HG03159 (cell line): Measurements from ENCODE around the gene TRIM27.
"Not testable (repeated sequence)": the region's sequence is repeated elsewhere in the genome, so short reads cannot be mapped to it uniquely, and the experiment has no call there.

ENCODE experiments used
- ATAC-seq: cut with Tn5 transposase; IDR thresholded peaks from one replicate; pipeline ENCODE4 v1.9.1; 2021; ENCODE audit warnings: mild to moderate bottlenecking, moderate library complexity; ENCODE audit not compliant: unreplicated experiment

Gene TRIM27

DNA sequence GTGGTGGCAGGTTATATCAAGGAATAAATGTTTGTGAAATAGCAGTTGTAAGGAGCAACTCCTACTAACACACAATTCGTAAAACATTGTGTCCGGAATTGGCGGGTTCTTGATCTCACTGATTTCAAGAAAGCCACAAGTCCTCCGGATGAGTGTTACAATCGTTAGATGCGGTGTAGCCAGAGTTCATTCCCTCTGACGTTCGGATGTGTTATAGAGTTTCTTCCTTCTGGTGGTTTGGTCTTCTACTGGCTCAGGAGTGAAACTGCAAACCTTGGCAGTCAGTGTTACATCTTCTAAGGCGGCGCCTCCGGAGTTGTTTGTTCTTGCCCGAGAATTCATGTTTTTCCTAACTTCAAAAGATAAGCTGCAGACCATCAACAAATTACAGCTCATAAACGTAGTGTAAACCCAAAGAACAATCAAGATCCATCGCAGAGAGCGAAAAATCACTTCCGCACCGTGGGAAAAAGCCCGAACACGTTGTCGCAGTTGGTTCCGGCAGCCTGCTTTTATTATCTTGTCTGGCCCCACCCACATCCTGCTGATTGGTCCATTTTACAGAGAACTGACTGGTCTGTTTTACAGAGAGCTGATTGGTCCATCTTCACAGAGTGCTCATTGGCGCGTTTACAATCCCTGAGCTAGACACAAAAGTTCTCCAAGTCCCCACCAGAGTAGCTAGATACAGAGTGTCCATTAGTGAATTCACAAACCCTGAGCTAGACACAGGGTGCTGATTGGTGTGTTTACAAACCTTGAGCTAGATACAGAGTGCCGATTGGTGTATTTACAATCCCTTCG is 58.2 kb downstream of the TRIM27 start:
- no peak for ATAC-seq

- no peak for ATAC-seq
These were observed 59.4 kb downstream of the TRIM27 start for GRCh38 chr6:28864326-28864923.

GRCh38 chr6:28863604-28864325 is 60.0 kb downstream of the TRIM27 start:
- no peak for ATAC-seq

- no peak for ATAC-seq
These were observed 61.7 kb downstream of the TRIM27 start for GRCh38 chr6:28862077-28862476.

GRCh38 chr6:28861339-28861738 is 62.4 kb downstream of the TRIM27 start:
- ATAC-seq: no peak

- ATAC-seq: no peak
These were observed 63.2 kb downstream of the TRIM27 start for GRCh38 chr6:28860581-28860980.

DNA sequence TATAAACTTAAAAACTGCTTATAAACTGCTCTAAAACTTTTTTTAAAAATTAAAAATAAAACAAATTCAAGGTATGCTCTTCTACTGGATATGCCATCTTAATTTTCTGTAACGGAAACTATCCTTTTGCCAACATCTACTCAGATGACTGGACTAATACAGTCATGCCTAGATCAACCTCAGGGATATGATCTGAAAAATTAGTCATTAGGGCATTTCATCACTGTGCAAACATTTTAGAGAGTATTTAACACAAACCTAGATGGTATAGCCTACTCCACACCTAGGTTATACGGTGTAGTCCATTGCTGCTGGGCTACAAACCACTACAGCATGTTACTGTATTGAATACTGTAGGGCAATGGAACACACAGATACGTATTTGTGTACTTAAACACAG is 64.8 kb downstream of the TRIM27 start:
- ATAC-seq: no peak

DNA sequence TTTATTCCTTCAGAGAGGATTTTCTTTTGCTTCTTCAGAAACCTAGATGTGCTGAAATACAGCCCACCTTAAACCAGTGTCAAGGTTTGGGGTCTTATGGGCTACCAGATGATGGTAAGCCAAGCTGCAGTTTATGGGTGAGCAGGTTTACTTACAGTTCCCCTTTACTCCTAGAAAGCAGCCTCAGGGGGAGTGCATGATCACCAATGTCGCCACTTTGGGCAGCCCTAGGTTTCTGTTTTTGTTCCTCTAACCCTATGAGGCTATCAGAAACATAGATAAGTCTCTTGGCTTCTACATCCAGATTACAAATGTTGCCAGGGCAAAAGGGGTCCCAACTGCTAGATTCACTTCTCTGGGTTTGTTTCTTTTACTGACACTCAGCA is 67.2 kb downstream of the TRIM27 start:
- ATAC-seq: no peak

GRCh38 chr6:28854405-28854804 is 69.4 kb downstream of the TRIM27 start:
- not testable (repeated sequence) for ATAC-seq
